Stimulated activated CD4-positive, alpha-beta T cell treated with anti-CD3 and anti-CD28 coated beads, TNF-alpha, amount 100 ng/mL, for 48 hours (primary cell): ENCODE data around the gene CEMIP.

Source experiments
- DNase-seq, 3 donors: peaks; one replicate each; pipeline ENCODE4 v3.0.0-alpha.2; 2020; ENCODE audit warnings: low read depth in 3 of 3

Gene CEMIP

DNA sequence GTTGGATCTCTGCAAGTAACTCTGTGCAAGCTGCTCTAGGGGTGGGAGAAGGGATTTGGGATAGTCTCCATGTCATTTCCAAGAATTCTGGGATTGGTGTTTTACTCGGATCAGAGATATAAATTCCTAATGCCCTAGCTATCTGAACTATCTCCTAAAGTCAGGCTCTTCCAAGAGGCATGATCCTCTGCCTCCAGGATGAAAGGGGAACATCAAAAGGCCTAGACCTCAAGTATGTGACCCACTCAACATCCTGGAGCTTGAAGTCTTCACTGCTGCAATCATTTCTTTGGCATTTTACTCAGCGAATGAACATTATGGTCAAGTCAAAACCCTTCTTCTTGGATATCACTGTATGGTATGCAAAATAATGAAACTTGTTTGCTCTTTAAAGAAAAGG is 104.5 kb downstream of the CEMIP start:
- DNase-seq: no peak

DNA sequence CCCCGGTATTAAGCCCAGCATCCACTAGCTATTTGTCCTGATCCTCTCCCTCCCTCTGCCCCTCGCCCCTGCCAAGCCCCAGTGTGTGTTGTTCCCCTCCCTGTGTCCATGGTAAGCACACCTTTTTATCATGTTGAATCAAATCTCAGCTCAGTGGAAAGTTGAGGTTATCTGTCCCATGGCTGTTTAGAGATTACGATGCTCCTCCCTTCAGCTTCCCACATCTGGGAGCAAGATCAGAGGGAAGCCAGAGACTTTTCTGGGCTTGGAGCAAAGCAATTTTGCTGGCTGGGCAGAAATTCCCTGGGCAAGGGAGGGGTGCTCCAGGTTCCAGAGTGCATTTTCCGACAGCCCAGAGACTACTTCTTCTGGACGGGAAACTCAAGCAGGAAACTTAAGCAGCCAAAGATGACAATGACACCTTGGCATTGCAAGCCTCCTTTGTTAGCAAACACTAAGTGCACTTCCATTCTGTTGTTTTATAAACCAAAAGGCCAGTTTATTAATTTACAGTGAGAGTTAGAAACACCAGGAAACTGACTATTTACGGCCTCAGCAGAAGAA is 105.9 kb downstream of the CEMIP start:
- no peak for DNase-seq

DNA sequence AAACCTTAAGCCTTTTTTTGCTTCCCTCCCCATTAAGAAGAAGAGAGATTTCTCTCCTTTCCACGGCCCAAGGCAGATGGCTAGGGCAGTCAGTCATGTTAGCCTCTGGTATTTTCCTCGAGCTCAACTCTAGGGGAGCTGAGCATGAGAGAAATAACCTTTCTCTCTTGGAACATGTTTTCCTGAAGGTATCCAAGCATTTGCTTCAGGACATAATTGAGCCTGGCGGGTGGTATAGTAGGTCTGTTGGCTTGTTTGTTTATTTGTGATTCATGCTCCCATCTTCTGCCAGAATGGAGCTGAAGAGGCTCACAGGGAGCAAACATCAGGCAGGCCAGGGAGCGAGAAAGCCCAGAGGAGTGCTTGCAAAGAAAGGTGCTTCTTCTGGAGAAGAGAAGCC is 108.0 kb downstream of the CEMIP start:
- DNase-seq: no peak

DNA sequence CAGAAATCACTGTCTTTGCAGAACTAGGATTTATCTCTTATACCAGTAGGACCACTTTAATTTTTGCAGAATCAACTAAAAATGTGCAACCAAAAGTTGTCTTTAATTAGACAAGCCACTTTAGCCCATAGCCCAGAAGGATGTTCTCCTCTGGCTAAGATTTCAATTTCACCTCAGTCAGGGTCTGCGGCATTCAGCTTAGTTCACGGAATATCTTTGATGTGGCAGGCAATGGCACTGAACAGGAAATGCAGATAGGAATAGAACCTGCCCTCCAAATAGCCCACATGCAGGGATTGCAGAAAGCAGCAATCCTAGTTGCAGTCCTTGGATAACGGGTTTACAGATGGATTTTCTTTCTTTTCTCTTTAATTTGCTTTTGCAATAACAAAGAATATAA is 109.7 kb downstream of the CEMIP start:
- no peak for DNase-seq

DNA sequence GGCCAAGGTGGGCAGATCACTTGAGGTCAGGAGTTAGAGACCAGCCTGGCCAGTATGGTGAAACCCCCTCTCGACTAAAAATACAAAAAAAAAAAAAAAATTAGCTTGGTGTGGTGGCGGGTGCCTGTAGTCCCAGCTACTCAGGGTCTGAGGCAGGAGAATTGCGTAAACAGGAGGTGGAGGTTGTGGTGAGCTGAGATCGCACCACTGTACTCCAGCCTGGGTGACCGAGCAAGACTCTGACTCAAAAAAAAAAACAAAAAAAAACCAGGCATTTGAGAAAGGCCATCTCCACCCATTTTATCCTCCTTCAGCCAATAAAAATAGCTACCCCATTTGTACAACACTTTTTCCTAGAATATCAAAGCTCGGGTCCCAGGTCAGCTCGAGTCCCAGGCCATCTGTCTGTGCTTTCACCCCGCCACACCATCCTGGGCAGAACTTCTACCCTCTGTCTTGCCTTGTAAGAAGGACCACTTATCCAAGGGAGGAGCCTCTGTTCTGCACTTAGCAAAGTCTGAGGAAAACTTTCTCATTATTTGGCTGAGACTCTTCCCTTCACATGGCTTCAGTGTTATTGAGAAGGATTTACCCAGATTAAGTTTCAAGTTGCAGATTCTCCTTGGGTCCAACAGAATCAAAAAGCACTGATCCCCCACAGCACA is 111.3 kb downstream of the CEMIP start:
- no peak for DNase-seq

DNA sequence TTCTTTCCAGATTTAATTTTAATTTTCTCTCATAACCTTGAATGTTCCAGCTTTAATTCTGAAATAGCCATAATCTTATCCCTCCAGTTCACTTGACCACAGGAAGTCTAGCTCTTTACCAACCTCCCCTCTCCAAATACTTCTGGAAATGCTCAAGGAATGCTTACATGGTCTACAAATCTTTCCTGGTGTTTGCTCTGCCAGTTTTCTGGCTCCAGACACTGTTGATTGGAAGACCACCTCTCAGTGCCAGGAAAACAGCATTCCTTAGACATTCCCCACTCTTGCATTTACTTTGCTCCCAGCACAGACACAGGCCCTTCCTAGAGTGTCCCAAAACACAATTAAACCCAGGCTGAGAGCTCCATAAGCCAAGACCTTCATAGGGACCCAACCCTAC is 111.8 kb downstream of the CEMIP start:
- no peak for DNase-seq

DNA sequence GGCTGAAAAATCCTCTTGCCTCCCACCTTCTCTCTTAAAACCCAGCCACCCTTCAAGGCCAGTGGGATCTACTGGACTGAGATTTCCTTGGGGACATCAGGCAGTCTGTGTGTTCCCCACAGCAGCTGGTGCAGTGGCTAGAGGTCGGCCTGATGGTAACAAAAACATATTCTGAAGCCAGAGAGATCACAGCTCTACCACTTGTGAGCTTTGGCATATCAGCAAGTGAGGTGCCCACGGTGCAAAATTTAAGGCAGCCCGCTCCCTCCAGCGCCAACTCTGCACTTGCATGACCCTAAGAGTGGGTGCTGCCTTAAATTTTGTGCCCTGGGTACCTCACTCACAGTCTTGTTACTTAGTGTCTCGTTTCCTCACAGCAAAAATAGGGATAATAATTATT is 113.2 kb downstream of the CEMIP start:
- DNase-seq: no peak

DNA sequence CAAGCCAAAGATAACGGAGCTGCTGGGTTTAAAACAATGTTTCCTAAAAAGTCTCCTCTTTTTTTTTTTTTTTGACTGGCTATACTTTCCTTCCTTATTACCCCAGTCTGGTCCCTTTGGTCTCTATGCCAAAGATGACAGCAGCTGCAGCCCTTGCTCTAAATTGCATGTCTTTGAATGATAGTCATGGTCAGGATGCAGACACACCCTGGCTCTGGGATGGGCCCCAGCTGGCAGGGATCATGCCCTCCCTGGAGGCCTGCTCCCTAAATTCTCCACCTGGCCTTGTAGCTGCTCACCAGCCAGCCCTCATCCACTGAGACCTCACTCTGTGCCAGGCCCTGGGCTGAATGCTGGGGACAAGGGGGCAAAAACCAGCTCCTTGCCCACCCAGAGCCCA is 114.6 kb downstream of the CEMIP start:
- DNase-seq: no peak

DNA sequence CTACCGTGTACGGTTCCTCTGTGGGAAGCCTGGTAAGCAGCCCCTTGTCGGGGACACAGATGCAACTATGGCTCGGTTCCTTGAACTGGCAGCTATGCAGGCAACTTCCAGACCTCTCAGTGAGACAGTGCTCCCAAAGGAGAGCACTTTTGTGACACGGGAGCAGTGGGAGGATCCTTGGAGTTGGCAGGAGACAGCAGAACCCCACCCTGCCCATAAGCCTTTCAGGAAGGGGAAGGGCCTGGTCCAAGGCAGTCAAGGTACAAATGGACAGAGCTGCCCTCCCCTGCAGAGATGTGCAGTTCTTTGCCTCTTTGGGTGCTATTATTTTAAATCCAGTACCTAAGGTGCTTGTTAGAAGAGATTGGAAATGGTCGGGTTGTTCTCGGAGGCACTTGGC is 115.9 kb downstream of the CEMIP start:
- DNase-seq: no peak

DNA sequence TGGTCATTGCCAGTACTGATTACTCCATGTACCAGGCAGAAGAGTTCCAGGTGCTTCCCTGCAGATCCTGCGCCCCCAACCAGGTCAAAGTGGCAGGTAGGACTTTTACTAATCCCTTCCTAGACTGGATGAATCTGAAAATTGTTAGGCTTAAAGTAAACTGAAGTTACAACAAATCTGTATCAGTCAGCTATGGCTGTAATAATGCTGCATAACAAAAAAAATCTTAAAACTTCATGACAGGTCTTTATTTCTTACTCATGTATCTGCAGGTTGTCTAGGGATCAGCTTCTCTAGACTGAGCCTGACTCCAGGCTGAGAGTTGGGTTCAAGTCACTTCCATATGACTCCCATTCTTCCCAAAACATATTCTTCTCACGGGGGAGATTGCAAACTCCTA is 116.8 kb downstream of the CEMIP start:
- DNase-seq: no peak

DNA sequence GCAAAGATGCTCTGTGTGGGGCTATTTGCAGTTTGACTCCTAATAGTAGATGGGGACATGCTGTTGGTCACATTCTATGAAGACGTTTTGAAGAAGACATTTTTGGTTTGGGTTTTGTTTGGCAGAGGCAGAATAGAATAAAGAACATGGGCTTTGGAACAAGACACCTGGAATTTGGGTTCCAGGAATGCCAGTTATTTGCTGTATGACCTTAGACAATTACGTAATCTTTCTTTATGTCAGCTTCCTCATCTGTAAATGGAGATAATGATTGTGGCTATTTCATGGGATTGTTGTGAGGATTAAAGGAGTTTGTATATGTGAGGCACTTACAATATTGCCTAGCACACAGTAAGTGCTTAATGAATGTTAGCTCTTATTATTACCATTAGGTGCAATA is 118.9 kb downstream of the CEMIP start:
- DNase-seq: no peak

DNA sequence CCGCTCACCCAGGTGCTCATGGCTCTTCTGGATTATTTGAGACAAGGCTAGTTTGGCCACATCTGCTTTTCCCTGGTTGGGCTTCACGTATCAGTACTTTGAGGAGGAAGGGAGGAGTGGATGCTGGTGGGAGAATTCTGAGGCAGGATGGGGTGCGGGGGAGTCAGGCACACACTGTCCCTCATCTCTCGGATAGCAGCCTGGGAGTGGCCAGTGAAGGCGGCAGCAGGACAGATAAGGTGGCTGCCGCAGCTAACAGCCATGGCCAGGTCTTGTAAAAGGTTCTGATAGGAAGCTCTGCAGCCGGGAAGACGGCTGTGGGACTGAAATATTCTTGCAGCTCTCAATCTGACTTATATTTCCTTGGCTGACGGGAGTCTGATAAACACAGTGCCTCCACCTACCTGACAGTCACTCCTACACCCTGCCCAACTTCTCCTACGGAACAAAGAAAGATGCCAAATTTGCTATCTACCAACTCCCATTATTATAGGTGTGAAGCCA is 123.2 kb downstream of the CEMIP start:
- DNase-seq: no peak

DNA sequence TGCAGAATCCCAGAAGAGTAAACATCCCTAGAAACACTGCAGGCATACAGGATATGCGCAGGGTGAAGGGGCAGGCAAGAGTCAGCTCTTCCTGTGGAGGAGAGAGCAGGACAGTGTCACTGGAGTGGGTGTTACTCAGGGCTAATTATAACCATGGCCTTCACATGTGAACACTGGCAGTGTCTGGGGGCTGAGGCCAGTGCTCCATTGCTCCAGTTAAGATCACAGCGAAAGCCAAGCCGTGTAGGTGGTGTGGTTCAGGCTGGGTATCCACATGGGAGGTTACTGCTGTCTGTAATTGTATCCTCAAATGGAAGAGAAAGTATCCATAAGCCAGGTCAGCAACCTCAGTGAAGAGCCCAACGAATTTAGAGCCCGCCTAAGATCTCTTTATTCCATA is 125.8 kb downstream of the CEMIP start:
- no peak for DNase-seq

DNA sequence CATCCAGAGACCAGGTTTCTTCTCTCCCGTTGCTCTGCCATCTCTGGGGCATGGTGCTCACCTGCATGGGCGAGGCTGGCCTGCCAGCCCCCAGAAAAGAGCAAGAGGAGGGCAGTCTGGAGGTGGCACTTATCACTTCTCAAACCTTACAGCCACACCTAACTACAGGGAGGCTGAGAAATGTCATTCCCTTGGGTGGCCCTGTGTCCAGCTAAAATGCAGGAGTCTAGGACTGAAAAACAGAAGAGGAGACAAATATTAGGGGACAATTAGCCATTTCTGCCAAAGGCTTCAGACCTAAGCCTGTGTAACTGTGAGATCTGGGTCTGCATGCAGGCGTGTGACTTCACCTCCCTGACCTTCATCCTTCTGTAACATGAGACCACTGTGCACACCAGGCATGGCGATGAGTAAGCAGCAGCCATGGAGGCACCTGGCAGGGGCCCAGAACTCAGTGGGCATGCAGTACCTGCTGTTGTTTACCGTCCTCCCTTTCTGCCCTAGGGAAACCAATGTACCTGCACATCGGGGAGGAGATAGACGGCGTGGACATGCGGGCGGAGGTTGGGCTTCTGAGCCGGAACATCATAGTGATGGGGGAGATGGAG is 127.1 kb downstream of the CEMIP start:
- DNase-seq: no peak

DNA sequence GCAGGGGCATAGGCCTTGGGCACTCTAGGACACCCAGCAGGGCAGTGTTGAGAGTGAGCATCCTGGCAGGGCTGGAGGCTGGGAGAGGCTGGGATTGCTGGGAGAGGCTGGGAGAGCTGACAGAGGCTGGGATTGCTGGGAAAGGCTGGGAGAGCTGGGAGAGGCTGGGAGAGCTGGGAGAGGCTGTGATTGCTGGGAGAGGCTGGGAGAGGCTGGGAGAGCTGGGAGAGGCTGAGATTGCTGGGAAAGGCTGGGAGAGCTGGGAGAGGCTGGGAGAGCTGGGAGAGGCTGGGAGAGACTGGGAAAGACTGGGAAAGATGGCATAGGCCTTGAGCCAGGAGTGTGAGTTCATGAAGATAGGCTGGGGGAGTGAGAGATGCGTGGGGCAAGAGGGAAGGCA is 132.7 kb downstream of the CEMIP start:
- DNase-seq: no peak

DNA sequence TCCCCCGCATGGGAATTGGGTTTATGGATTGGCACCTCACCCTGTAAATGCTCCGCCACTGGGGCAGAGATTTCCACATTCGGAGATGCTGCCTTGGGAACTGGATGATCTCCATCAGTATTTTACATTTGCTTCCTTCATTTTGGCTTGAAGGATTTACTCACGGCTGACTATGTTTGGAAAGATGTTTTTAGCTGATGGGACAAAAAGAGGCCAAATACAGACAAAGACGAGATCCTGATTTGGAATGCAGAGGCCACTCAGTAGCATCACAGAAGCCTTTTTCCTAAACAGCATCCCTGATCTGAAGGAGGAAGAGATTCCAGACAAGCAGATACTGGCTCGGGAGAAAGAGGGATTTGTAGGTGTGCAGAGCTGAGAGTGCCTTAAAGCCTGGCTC is 133.5 kb downstream of the CEMIP start:
- DNase-seq: no peak

DNA sequence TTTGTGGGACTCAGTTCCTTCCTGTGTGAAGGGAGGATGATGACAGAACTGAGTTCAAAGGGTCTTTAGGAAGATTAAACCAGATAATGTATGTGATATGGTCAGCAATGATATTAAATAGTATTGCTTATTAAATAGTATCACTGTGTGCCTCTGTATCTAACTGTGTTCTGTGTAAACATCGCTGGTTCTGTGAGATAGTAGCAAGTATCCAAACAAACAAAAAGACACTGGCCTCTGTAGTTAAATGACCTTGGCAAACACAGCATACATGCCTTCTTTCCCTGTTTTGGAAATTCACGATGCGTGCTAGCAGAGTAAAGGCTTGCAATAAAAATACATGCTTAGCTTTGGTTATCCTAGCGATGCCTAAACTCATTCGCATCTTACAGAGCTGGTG is 134.4 kb downstream of the CEMIP start:
- DNase-seq: no peak

DNA sequence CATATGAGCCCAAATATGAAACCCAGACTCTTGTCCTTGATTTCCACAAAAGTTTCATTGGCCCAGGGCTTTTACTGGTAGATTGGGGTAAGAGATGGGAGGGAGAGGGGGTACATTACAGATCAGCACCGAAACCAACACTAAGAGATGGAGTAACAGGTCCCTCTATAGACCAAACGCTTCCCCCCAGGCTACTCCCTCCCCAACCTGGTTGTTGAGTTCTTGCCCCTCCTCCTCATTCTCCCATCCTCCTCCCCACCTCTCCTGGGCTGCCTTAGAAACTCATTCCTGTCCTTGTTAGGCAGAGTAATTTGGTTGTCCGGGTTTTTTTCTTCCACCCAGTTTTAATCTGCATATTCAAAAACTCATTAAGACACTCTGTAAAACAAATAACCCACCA is 136.3 kb downstream of the CEMIP start:
- DNase-seq: no peak

DNA sequence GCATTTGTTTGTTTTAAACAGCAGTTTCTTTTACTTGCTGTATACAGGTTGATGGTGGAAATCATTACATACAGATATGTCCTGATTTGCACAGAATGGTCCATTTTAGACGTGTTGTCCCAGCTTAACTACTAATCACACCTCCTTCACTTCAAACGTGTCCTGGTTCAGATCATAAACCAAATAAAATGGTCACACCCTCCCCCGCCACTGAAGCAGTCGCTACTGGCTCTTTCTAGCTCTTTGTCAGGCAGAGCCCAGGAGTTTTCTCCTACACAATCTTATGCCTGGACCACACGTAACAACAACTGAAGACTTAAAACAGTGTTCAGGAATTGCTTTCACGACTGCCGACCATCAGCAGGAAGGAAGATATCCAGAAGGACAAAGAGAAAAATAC is 136.9 kb downstream of the CEMIP start:
- no peak for DNase-seq

DNA sequence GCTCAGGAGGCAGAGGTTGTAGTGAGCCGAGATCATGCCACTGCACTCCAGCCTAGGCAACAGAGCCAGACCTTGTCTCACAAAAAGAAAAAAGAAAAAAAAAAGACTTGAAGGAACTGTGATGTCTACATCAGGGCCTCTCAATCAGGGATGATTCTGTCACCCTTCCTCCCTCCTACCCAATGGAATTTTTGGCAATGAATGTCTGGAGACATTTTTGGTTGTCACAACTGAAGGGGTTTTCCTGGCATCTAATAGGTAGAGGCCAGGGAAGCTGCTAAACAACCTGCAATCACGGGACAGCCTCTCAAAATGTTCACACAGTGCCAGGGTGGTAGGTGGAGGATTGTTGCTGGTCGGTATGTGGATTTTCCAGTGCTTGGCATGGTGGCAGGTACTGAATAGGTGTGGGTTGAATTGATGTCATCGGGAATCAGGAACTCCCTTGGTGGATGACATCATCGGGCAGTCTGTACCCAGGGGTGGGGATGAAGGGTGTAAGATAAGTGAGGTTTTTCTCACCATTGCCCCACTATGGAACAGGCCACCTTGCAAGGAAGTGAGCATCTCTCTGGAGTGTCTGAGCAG is 139.1 kb downstream of the CEMIP start:
- no peak for DNase-seq

DNA sequence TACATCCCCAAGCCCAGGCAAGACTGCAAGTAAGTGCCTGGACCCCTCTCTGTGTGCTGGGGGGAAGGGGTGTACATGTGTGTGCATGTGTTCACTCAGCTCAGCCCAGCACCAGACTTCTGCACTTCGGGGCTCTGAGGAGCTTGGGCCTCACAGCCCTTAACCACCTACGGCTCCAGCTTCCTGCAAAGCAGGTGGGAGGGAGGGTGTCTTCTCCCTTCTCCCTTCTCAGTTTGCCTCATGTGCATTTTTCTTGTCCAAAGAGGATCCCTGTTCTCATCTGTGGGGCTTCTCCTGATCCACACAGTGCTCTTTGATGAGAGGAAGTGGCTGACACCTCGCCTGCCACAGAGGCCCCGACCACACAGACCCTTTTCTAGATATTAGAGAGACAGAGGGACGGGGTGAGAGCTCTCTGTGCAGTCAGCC is 141.1 kb downstream of the CEMIP start:
- no peak for DNase-seq

DNA sequence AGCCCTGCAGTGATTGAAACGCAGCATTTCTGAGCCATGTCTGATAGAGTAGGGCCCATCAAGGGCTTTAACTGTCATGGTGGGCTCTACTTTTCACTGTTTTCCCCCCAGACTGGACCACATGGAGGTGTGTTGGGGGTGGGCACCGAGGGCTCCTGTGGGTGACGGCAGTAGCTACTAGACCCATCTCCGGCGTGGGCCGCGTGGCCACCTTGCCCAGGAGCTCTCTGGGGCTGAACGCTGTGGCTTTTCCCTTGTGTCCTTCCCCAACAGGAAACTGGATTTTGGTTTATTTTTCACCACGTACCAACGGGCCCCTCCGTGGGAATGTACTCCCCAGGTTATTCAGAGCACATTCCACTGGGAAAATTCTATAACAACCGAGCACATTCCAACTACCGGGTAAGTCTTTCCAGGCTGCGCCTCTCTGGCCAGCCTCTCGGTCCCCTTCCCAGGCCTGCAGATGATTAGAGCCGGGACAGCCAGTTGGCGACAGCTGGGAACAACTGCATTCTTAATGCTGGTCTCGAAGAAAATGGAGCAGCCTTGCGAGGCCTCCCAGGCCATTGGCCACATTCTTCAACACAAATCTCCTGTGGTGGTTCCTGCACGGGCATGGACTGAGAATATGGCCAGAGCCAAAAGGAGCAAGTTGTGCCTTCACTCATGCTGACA is 142.7 kb downstream of the CEMIP start:
- DNase-seq: no peak

DNA sequence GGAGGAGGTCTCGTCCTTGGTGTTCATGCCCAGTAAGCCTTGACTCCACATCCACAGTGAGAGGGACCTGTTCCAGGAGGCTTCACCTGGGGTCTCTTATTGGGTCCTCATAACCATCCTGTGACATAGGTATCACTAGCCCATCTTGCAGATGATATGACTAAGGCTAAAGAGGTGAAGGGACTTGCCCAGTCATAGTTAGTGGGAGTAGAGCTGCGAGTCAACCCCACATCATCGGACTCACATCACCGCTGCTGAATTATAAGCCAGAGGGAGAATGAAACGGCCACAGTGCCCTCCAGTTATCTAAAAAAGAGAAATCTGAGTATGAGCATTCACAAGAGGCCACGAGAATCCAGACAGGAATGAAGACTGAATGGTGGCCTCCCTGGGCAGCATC is 144.5 kb downstream of the CEMIP start:
- no peak for DNase-seq
